Colonic mucosa (tissue), 4 donors: Measurements from ENCODE around the gene HMGA1. TPM values are rescaled to one million over a fixed set of nuclear protein-coding genes. Genes with fewer than 3 reads are reported as not detected.

Source experiments
- DNase-seq: peaks from one replicate; pipeline ENCODE4 v3.0.0-alpha.2; 2020
- H3K27ac ChIP-seq: fragments of 200-600 bp; one replicate; pipeline ENCODE4 v1.8.0; 2021
- H3K27me3 ChIP-seq: fragments of 200-600 bp; one replicate; pipeline ENCODE4 v1.8.0; 2021
- H3K36me3 ChIP-seq: fragments of 200-600 bp; one replicate; pipeline ENCODE4 v1.8.0; 2021
- H3K4me1 ChIP-seq: fragments of 200-600 bp; one replicate; pipeline ENCODE4 v1.8.0; 2021; ENCODE audit warnings: mild to moderate bottlenecking
- H3K4me3 ChIP-seq: fragments of 200-600 bp; one replicate; pipeline ENCODE4 v1.8.0; 2021
- H3K9ac ChIP-seq, 2 donors: one replicate each; pipeline ENCODE4 v1.7.0; 2013; ENCODE audit warnings: control low read depth in 2 of 2, low read depth in 2 of 2, low read length in 2 of 2
- H3K9me3 ChIP-seq: fragments of 200-600 bp; one replicate; pipeline ENCODE4 v1.8.0; 2021
- intact Hi-C: fragments of 100-400 bp; cut with DNase I; formaldehyde crosslinking; loops from one replicate; pipeline ENCODE4 v1.14.1; 2022
- microRNA-seq: library from miRNA; unstranded; fragments of <30 nt; microRNA quantifications from one replicate; pipeline ENCODE4, GENCODE V29; 2019
- total RNA-seq, 2 donors: library from RNA; stranded (reverse); fragmentation: NEBNext Ultra II Directional in 1 of 2; extraction: Animal tissue kit (Norgen Biotek cat#: 25700) in 1 of 2; gene quantifications; one replicate each; pipeline ENCODE4 v1.2.1, GENCODE V29; 2021
- TF ChIP-seq, protein P1 (sequence below): fragments of 200-600 bp; IDR thresholded peaks from one replicate; pipeline ENCODE4 v1.8.0; 2022; ENCODE audit warnings: antibody characterized with exemption, mild to moderate bottlenecking
- donor health status: healthy.
- donor health status: DM: no; HTN: no; CAD: no.
- donor health status: DM: no; HTN: no; CAD: no.

HMGA1 gene
- total RNA-seq, 2 donors from 2014 or later = 184 to 536 TPM

DNA sequence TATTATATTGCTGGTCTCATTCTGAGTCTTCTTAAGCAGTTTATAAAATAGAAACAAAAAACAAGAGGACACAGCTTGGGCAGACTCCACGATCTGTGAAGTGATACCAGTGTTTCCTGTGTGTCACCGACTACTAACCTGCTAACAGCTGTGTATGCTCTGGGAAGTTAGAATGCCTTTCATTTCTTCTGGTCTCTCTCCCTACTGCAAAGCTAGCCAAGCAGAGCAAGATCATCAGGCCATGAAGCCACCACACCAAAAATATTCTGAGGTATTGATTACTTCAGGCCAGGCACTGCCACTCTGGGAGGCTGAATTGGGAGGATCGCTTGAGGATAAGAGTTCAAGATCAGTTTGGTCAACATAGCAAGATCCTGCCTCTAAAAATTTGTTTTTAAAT, 59.0 kb downstream of the HMGA1 start:
- TF ChIP-seq, protein P1, sequence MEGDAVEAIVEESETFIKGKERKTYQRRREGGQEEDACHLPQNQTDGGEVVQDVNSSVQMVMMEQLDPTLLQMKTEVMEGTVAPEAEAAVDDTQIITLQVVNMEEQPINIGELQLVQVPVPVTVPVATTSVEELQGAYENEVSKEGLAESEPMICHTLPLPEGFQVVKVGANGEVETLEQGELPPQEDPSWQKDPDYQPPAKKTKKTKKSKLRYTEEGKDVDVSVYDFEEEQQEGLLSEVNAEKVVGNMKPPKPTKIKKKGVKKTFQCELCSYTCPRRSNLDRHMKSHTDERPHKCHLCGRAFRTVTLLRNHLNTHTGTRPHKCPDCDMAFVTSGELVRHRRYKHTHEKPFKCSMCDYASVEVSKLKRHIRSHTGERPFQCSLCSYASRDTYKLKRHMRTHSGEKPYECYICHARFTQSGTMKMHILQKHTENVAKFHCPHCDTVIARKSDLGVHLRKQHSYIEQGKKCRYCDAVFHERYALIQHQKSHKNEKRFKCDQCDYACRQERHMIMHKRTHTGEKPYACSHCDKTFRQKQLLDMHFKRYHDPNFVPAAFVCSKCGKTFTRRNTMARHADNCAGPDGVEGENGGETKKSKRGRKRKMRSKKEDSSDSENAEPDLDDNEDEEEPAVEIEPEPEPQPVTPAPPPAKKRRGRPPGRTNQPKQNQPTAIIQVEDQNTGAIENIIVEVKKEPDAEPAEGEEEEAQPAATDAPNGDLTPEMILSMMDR = no peak
- no peaks in the 10 kb centered on the region for H3K4me1 ChIP-seq
- H3K27me3 ChIP-seq = no peaks in the 10 kb centered on the region
- H3K9ac ChIP-seq = no peak overlapping the region
- DNase-seq = no peak
- no peak overlapping the region for H3K4me3 ChIP-seq
- intact Hi-C loops = no loop called here
- no peak overlapping the region for H3K27ac ChIP-seq
- H3K9me3 ChIP-seq = no peaks in the 10 kb centered on the region
- H3K36me3 ChIP-seq = no peaks in the 10 kb centered on the region

Small RNAs within 50 kb of the gene (microRNA-seq; reads per million reads assigned to microRNA genes)
- not detected for gene MIR6835

Other genes starting within 250 kb of the HMGA1 start
- gene GRM4, start 90.8 kb upstream of the HMGA1 start, total RNA-seq = under 1 TPM in 1 of 2 donors, not detected in 1; 0.07 TPM
- 10 to 100 TPM in 1 of 2 donors, 1 to 10 TPM in 1; 8.6 to 12.8 TPM for gene SMIM29, start 12.1 kb downstream of the HMGA1 start, total RNA-seq
- 10 to 100 TPM; 11.9 to 16.2 TPM for gene NUDT3, start 155.8 kb downstream of the HMGA1 start, total RNA-seq
- 1,000 to 10,000 TPM; 1,011 to 1,246 TPM for gene RPS10, start 189.2 kb downstream of the HMGA1 start, total RNA-seq
- gene PACSIN1, start 229.2 kb downstream of the HMGA1 start, total RNA-seq = under 1 TPM; 0.05 to 0.37 TPM